Skeletal muscle cell (primary cell): ENCODE results near the gene CASKIN1.
A peak's percentile ranks its signal among the peaks of the same experiment; 100 is the strongest.

Source experiments
- DNase-seq: peaks from one replicate; pipeline ENCODE4 v3.0.0-alpha.2; 2010; ENCODE audit warnings: low read depth
- H3K4me3 ChIP-seq: 2 replicates; pipeline ENCODE4 v1.5.1; 2011; ENCODE audit warnings: low read depth, mild to moderate bottlenecking, control low read depth, low read length, moderate library complexity

CASKIN1 gene

DNA sequence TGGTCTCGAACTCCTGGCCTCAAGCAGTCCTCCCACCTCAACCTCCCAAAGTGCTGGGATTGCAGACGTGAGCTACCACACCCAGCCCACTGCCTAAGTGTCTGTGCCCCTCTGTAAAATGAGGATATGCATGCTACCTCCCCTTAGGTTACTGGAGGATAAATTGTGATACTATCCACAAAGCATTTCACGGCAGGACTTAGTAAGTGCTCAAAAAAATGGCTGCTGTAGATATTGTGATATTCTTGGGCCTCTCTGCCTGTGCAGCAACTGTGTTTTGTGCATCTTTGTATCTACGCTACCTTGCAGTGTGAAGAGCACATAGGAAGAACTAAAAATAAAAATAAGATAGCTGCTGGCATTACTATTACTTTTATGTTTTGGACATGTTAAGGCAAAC, 1.9 kb upstream of the CASKIN1 start:
- H3K4me3 ChIP-seq, result no peak overlapping the region

DNA sequence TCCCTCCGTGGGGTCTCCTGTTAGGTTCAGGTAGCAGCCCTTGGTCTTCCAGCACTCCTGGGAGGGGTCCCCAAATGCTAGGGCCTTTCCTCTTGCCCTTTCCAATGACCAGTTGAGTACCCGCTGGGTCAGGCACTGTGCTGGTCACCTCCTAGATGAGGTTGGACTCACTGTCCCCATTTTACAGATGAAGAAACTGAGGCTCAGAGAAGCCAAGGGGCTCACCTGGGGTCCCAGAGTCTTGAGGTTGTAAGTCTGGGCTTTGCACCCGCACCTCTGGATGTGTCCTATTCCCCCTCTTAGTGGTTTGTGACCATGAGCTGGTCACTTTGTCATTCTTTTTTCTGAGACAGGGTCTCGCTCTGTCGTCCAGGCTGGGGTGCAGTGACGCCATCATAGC, 1.4 kb upstream of the CASKIN1 start:
- H3K4me3 ChIP-seq, result no peak overlapping the region
- no peak for DNase-seq

More for the DNA sequence above, 1.9 kb upstream of the CASKIN1 start:
- no peak for DNase-seq

DNA sequence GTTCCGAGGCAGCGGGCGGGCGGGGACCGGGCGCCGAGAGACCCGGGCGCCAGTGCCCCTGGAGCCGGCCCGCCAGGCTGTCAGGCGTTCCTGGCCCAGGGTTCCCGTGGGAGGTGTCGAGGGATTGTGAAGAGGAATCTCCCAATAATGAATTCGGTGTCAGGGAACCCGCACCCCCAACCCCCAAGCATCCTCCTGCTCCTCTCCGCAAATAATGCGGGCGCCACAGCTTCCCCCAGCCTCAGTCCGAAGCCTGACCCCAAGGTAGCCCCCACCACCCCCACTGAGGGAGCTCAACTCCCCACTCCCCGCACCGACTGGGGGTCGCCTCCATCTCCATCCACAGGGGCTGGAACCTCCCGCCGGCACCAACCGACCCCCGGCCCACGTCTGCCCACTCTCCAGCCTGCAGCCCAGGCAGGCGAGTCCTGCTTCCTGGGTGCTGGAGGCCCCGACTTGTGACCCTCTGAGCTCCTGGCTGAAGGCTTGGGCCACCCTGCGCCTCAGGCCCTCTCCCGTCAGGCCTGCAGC, 641 bp upstream of the CASKIN1 start:
- DNase-seq, result no peak
- H3K4me3 ChIP-seq, result peak overlapping the region; percentile 15

DNA sequence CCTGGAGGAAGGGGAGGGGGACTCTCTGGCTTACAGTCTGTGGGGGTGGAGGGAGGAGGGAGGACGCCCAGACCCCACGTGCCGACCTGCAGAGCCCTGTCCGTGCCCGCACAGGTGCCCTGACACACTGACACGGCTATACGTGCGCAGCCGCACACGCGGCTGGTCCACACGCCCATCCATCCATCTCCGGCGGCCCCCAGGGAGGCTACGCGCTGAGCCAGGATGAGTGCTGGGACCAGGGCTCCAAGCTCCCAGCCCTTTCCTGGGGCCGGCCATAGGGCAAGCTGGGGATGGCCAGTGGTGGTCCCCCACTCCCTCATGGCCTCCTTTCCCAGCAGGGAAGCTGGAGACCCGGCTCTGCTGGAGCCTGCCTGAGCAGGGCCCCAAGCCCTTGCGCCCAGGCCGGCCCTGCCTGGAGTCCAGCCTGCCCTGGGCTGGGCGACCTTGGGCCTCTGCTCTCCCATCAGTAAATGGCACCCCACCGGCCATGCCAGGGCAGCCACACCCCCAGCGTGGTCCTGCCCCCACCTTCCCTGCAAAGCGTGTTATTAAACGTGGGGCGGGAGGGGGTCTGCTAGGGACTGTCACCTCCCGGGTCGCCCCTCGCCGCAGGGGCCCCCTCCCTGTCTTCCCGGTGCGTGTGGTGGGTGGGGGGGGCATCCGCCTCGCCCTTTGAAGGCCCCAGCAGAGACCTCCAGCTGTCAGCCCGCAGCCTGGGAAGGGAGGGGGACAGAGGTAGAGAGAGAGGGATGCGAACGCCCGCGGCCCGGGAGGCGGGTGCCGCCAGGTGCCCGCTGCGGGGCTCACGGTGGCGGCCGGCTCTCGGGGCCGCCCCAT, 863 bp downstream of the CASKIN1 start:
- no peak for DNase-seq
- peak overlapping the region; percentile 41 for H3K4me3 ChIP-seq

DNA sequence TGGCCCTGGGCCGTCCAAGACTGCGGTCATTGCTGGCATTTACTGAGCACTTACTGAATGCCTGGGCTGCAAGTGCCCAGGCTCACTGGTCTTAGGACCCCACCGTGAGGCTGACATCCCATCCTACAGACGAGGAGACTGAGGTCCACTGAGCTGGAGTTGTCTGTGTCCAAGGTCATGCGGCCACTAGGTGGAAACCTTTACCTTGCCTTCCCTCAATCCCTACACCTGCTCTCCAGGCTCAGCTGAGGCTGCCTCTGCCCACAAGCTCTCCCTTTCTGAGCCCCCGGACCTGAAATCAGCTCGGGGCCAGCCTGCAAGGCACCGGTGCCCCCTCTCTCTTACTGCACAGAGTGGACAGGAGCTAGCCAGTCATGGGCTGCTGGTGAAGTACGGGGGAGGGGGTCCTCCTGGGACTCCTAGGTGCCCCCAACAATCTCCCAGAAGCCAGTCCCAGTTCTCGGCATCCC, 1.5 kb downstream of the CASKIN1 start:
- no peak overlapping the region for H3K4me3 ChIP-seq
- no peak for DNase-seq

DNA sequence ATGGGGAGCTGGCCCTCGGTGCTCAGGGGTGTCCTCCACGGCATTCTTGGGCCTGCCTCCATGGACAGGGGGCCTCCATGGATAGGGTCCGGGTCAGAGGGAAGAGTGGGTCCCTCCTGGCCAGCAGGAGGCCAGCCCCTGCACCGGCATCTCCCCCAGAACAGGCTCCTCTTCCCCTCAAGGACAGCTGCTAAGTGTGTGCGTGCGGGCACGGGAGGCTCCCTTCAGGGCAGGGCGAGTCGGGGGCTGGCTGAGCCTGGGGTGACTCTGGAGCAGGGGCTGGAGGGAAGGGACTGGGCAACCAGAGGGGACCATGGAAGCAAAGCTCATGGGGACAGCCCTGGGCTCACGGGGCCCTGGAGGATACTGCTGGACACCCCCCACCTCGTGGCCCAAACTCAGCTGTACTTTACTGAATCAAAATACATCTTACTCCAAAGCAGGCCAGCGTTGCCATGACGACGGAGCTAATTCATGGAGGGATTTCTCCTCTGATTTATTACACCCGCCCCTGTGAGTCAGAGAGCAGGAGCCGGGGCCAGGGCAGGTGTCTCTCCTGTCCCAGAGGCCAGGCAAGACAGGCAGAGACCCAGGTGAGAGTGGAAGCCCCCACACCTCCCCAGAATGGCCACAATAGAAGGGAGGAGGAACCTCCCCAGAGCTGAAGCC, 2.1 kb downstream of the CASKIN1 start:
- no peak for DNase-seq
- H3K4me3 ChIP-seq, result no peak overlapping the region

DNA sequence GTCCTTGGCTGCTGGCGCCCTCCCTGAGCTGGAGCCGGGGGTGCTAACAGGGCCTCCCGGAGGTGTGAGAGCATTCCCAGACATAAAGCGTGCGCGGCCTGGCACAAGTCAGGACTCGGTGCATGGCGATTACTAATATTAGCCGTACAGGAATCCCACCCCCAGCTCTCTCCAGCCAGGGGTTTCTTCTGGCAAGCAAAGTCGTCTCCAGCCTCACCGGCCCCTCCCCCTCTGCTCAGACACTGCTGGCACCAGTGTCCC, 5.0 kb downstream of the CASKIN1 start:
- H3K4me3 ChIP-seq, result no peak overlapping the region
- DNase-seq, result no peak

DNA sequence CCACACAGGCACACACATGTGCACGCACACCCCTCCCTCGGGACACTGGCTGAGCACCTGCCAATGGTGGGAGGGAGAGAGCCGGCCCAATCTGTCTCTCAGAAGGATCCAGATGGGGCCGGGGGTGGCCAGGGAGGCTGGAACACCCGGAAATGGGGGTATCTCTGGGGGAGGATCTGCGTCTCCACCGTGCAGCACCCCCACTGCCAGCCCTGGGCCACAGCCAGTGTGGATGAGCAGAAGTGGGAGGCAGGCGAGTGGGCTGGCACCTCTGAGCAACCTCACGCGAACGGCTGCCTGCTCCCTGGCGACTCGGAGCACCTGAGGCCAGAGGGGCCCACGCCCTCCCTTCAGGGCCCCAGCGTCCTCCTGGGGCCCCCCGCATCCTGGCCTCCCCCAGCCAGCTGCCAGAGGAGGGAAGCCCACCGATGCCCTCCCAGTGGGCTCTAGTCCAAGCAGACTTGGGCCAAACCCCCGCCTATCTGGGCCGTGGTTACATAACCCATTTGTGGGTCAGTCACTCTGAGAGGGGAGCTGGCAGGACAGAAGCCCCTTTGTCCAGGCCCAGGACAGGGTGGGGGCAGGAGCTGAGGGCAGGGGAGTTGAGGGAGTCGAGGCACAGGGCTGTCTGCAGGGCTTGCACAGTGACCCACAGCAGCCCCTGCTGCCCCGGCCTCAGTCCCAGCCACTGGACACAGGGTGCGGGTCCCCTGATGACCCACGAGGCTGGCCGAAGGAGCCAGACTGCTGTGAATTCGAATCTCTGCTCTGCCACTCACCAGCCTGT, 5.6 kb downstream of the CASKIN1 start:
- DNase-seq, result no peak
- H3K4me3 ChIP-seq, result no peak overlapping the region

DNA sequence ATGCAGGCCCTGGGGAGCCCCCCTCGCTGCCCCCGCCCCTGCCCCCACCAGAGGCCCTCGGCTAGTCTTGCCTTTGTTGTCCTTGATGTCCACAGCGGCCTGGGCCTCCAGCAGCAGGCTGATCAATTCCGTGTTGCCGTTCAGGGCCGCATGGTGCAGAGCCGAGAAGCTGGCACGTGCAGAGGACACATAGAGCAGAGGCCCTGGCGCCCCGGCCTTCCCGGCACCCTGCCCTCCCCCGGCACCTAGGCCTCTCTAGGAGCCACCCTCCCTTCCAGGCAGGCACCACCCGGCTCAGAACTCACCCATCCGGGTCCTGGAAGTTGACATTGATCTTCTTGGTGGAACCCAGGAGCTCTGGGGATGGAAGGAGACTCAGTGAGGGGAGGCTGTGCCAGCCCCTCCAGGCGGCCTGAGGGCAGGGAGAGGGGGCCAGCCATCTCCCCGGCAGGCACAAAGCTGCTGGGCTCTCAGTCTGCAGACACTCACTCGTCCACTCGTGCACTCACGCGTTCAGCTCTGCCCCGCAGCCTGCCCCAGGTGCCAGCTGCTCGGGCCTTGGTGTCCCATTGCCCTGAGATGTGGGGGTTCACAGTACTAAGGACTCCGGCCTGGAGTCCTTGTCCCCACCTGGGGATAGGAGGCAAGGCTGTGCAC, 6.3 kb downstream of the CASKIN1 start:
- no peak overlapping the region for H3K4me3 ChIP-seq
- DNase-seq, result no peak

DNA sequence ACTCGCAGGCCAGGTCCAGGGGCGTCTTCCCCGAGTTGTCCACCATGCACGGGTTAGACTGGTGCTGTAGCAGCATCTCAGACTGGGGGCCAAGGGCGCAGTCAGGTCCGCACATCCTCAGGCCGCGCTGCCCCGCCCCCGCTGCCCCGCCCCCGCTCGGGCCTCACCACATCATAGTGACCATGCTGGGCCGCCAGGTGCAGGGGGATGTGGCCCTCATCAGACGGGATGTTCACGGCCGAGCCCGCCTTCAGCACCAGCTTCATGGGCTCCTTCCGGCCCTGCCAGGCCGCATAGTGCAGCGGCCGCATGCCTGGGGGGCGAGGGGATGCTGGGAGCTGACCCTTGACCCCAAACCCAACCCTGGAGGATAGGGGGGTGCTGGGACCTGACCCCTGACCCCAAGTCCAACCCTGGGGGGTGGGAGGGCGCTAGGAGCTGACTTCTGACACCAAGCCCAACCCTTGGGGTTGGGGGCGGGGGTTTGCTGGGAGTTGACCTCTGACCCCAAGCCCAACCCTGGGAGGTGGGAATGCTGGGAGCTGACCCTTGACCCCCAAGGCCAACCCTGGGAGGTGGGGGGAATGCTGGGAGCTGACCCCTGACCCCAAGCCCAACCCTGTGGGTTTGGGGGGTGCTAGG, 7.0 kb downstream of the CASKIN1 start:
- no peak overlapping the region for H3K4me3 ChIP-seq
- no peak for DNase-seq

DNA sequence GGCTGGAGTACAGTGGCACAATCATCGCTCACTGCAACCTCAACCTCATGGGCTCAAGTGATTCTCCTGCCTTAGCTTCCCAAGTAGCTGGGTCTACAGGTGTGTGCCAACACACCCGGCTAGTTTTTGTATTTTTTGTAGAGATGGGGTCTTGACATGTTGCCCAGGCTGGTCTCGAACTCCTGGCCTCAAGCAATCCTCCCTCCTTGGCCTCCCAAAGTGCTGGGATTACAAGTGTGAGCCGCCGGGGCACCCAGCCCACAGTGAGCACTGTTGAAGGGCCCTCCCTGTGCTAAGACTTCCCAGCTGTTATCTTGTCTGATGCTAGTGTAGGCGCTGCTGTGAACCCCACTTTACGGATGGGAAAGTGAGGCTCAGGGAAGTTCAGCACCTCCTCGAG, 8.0 kb downstream of the CASKIN1 start:
- no peak for DNase-seq

DNA sequence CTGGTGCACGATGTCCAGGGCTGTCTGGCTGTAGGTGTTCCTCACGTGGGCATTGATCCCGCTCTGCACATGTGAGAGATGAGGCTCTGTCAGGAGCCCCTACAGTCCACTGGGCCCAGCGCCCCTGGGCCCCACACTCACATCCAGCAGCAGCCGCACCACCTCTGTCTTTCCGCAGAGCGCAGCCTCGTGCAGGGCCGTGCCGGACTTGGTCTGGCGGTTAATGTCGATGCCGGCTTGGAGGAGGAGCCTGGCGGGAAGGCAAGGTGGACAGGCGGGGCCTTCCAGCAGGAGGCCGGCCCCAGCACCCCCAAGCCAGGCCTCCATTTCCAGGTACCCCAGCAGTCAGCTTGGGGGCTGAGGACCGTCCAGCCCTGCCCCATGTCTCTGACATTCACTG, 9.2 kb downstream of the CASKIN1 start:
- no peak overlapping the region for H3K4me3 ChIP-seq
- DNase-seq, result no peak

More for the DNA sequence above, 8.0 kb downstream of the CASKIN1 start:
- H3K4me3 ChIP-seq, result no peak overlapping the region

DNA sequence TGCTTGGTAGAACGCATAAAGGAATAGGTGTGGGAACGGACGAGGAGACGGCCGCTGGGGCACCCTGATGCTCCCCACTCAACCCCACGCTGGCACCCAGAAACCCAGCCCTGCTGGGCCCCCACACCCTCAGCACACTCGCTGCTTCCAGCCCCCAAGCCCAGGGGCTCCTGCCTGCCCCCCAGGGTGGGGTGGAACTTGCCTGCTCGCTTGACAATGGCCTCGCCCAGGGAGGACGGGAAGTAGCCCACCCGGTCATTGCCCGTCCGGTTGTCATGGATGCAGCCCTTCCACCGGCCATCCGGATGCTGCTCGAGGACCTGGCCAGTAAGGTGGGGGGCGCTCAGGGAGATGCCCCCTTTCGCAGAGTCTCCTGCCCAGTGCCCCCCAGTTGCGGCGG, 9.9 kb downstream of the CASKIN1 start:
- no peak overlapping the region for H3K4me3 ChIP-seq
- no peak for DNase-seq

DNA sequence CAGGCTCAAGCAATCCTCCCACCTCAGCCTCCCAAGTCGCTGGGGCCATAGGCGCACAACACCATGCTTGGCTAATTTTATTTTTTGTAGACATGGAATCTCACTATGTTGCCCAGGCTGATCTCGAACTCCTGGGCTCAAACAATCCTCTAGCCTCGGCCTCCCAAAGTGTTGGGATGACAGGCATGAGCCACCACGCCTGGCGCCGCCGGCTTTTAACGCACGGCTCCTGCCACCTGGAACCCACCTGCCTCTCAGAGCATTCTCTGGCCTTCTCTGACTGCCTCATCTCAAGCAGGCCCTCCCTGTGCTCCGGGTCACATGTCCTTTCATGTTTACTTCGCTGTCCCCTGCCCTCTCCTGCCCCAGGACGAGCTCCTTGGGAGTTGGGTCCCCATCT, 10.3 kb downstream of the CASKIN1 start:
- H3K4me3 ChIP-seq, result no peak overlapping the region
- no peak for DNase-seq

DNA sequence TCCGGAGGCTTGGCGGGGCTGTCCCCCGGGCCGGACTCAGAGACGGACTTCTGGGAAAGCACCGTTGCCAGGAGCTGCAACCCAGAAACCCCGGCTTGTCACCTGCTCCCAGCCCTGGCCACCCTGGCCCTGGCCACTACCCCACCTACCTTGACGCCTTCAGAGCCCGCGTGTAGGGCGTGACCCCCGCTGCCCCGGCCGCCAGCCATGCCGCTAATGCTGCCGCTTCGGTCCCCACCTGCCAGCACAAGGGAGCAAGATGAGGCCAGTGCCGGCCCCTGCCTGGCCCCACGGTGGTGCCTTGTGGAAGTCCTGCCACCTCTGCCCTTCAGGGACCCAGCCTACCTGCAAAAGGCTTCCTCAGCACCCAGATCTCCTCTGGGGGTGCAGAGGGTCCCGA, 11.4 kb downstream of the CASKIN1 start:
- no peak overlapping the region for H3K4me3 ChIP-seq
- DNase-seq, result no peak

DNA sequence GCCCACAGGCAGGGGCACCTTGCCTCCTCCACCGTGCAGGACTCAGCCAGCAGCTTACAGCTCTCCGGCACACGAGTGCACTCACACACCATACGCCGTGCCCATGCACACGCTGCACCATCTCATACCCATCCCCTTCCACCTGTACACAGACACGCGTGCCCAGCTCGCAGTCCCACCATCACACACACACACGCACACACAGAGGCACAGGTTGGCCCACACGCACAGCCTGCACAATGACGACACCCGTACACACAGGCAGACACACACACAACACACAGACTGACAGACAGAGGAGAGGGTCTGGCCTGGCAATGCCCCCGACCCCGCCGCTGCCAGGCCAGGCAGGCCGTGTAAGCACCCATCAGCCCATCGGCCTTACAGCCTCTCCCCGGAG, 12.1 kb downstream of the CASKIN1 start:
- no peak overlapping the region for H3K4me3 ChIP-seq
- no peak for DNase-seq

DNA sequence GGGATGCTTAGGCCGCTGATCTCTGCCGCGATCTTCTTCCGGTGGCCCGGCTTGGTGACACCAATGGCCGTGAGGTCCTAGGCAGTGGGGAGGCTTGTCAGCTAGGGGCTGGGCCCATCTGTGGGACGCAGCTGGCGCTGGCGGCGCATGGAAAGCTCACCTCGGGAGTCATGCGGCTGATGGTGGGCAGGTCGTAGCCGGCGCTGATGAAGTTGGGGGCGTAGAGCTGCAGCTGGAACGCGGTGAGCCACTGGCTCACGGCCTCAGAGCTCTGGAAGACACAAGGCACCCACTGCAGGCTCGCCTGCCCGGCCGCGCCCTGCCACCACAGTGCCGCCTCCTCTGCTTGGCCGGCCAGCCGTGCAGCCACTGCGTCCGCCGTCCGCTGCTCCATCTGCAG, 12.7 kb downstream of the CASKIN1 start:
- no peak overlapping the region for H3K4me3 ChIP-seq
- no peak for DNase-seq

DNA sequence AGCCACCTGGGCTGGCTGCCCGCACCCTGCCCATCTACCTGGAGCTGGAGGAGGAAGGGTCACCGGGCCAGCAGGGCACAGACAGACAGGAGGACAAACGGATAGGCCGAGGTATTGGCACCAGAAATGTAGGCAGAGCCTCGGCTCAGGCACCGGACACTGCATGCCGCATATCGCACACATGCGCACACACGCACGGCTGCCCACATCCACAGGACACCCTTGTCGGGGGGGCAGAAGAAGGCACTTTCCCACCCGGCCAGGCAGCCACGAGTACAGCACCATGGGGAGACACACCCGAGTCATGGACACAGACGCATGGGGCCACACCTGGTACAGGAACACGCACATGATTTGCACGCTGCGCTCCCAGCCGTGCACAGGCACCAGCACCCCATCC, 14.5 kb downstream of the CASKIN1 start:
- no peak overlapping the region for H3K4me3 ChIP-seq
- DNase-seq, result no peak
